Suprapubic skin (tissue), 4 donors: ENCODE measurements around the gene PRXL2A.

Source experiments
- CTCF ChIP-seq, 2 donors: fragments of 200-600 bp in 1 of 2; fragments of 450-650 bp in 1 of 2; sonication (generic) in 1 of 2; IDR thresholded peaks; one replicate each; pipeline ENCODE4 v1.5.1; 2016 to 2019; ENCODE audit warnings: antibody characterized with exemption in 2 of 2, mild to moderate bottlenecking in 1 of 2, moderate library complexity in 1 of 2
- EP300 ChIP-seq: sonication (generic); formaldehyde crosslinking; IDR thresholded peaks from one replicate; pipeline ENCODE4 v1.6.1; 2017; ENCODE audit warnings: antibody characterized with exemption
- POLR2A ChIP-seq, 2 donors: fragments of 450-650 bp; IDR thresholded peaks; one replicate each; pipeline ENCODE4 v1.6.1; 2017; ENCODE audit warnings: antibody characterized with exemption in 2 of 2, mild to moderate bottlenecking in 2 of 2, moderate library complexity in 2 of 2
- POLR2AphosphoS5 ChIP-seq, 3 donors: sonication (generic); formaldehyde crosslinking; IDR thresholded peaks; one replicate each; pipeline ENCODE4 v1.6.1; 2017; ENCODE audit warnings: antibody characterized with exemption in 3 of 3

GRCh38 chr10:80480852-80481251, 72.5 kb downstream of the PRXL2A start:
- no peak for TF ChIP-seq CTCF (IDR thresholded peaks at IDR 0.05)
- TF ChIP-seq POLR2A (IDR thresholded peaks at IDR 0.05): no peak
- no peak for TF ChIP-seq POLR2AphosphoS5 (IDR thresholded peaks at IDR 0.05)
- no peak for TF ChIP-seq EP300
